Neuronal stem cell (in vitro differentiated cells): ENCODE results near the gene INSM1.

Experiments
- DNase-seq: peaks from one replicate; pipeline ENCODE4 v3.0.0-alpha.2; 2013; ENCODE audit warnings: low spot score
- H2AFZ ChIP-seq: one replicate; pipeline ENCODE4 v1.6.1; 2013; ENCODE audit warnings: mild to moderate bottlenecking, low read length, inconsistent platforms
- H2AK5ac ChIP-seq: 2 replicates; pipeline ENCODE4 v1.6.1; 2013; ENCODE audit warnings: low read depth, mild to moderate bottlenecking, inconsistent platforms, low read length, moderate library complexity, mixed read lengths
- H2BK120ac ChIP-seq: 2 replicates; pipeline ENCODE4 v1.6.1; 2013; ENCODE audit warnings: low read depth, mild to moderate bottlenecking, inconsistent platforms, low read length, moderate library complexity, mixed read lengths
- H2BK12ac ChIP-seq: one replicate; pipeline ENCODE4 v1.6.1; 2013; ENCODE audit warnings: low read length, inconsistent platforms
- H2BK15ac ChIP-seq: 2 replicates; pipeline ENCODE4 v1.6.1; 2013; ENCODE audit warnings: mild to moderate bottlenecking, low read length, inconsistent platforms, mixed read lengths
- H2BK5ac ChIP-seq: one replicate; pipeline ENCODE4 v1.6.1; 2013; ENCODE audit warnings: inconsistent platforms, mild to moderate bottlenecking, low read length, moderate library complexity
- H3K14ac ChIP-seq: one replicate; pipeline ENCODE4 v1.6.1; 2013; ENCODE audit warnings: low read length, inconsistent platforms
- H3K18ac ChIP-seq: 2 replicates; pipeline ENCODE4 v1.6.1; 2013; ENCODE audit warnings: low read length, inconsistent platforms
- H3K23ac ChIP-seq: 2 replicates; pipeline ENCODE4 v1.6.1; 2013; ENCODE audit warnings: low read depth, mild to moderate bottlenecking, mixed read lengths, low read length, inconsistent platforms; ENCODE audit not compliant: poor library complexity
- H3K27ac ChIP-seq: replicated peaks from 3 replicates; pipeline ENCODE4 v1.5.1; 2013; ENCODE audit warnings: low read length, inconsistent platforms
- H3K27me3 ChIP-seq, 3 experiments: 2 replicates each; pipeline ENCODE4 v1.6.1; 2013; ENCODE audit warnings: low read length in 3 of 3, mild to moderate bottlenecking in 2 of 3, inconsistent platforms in 1 of 3, low read depth in 1 of 3, mixed read lengths in 1 of 3, moderate library complexity in 1 of 3; ENCODE audit not compliant: control insufficient read depth in 3 of 3, insufficient read depth in 3 of 3
- H3K36me3 ChIP-seq, 2 donors: replicated peaks in 1 of 2; 2 replicates each; pipeline ENCODE4 v1.6.1; 2013; ENCODE audit warnings: low read length in 2 of 2; ENCODE audit not compliant: control insufficient read depth in 2 of 2, insufficient read depth in 2 of 2
- H3K4ac ChIP-seq: 2 replicates; pipeline ENCODE4 v1.6.1; 2013; ENCODE audit warnings: inconsistent platforms, mild to moderate bottlenecking, low read length, moderate library complexity
- H3K4me1 ChIP-seq, 2 donors: 1 replicate in 1 of 2; 2 replicates in 1 of 2; pipeline ENCODE4 v1.6.1; 2013; ENCODE audit warnings: low read length in 2 of 2, low read depth in 1 of 2; ENCODE audit not compliant: control insufficient read depth in 2 of 2, insufficient read depth in 1 of 2
- H3K4me2 ChIP-seq: one replicate; pipeline ENCODE4 v1.6.1; 2013; ENCODE audit warnings: mild to moderate bottlenecking, low read length, inconsistent platforms; ENCODE audit not compliant: insufficient read depth, poor library complexity, severe bottlenecking
- H3K4me3 ChIP-seq, 2 donors: 2 replicates each; pipeline ENCODE4 v1.5.1; 2013; ENCODE audit warnings: low read length in 2 of 2, mild to moderate bottlenecking in 2 of 2, inconsistent platforms in 1 of 2, moderate library complexity in 1 of 2
- H3K79me1 ChIP-seq: one replicate; pipeline ENCODE4 v1.6.1; 2013; ENCODE audit warnings: low read depth, mild to moderate bottlenecking, inconsistent platforms, low read length, moderate library complexity
- H3K9ac ChIP-seq: one replicate; pipeline ENCODE4 v1.6.1; 2013; ENCODE audit warnings: mild to moderate bottlenecking, low read depth, low read length, inconsistent platforms; ENCODE audit not compliant: poor library complexity
- H3K9me3 ChIP-seq, 2 donors: replicated peaks in 1 of 2; 2 replicates each; pipeline versions ENCODE3 to v1.6.1; 2013; ENCODE audit warnings: low read length in 2 of 2, mild to moderate bottlenecking in 2 of 2, inconsistent platforms in 1 of 2, low read depth in 1 of 2, mixed read lengths in 1 of 2, moderate library complexity in 1 of 2; ENCODE audit not compliant: control insufficient read depth in 2 of 2, insufficient read depth in 1 of 2
- H4K8ac ChIP-seq: one replicate; pipeline ENCODE4 v1.6.1; 2013; ENCODE audit warnings: low read depth, mild to moderate bottlenecking, inconsistent platforms, low read length, moderate library complexity
- H4K91ac ChIP-seq: one replicate; pipeline ENCODE4 v1.6.1; 2013; ENCODE audit warnings: low read length, low read depth, mild to moderate bottlenecking, inconsistent platforms; ENCODE audit not compliant: poor library complexity
- WGBS, 2 donors: extraction: QIAGEN DNeasy Blood & Tissue Kit; methylation state at CpG; one replicate each; pipeline ENCODE4 v1.1.7; 2013; ENCODE audit warnings: missing lambda C conversion rate in 2 of 2, mixed read lengths in 1 of 2; ENCODE audit not compliant: insufficient read length in 2 of 2, insufficient replicate concordance in 1 of 2; ENCODE audit errors: extremely low coverage in 2 of 2; 5-methylcytosine and 5-hydroxymethylcytosine counted together

Gene INSM1

DNA sequence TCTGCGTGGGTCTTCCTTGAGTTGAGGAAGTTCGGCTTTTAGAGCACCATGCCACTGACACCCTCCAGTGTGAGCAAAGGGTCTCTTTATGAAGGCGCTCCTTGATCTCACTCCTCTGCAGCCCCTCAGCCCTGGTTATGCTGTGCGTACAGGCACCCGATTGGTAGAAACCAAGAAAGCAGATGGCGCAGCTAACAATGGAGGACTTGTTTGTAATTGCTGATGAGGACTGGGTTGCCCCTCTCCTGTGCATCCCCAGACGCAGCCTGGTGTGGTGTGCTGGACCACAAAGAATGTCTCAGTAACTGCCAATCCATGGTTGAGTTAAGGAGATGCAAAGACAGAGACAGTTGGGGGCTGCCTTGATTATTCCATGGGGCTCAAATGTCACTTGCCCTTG, 30.2 kb downstream of the INSM1 start:
- no peak overlapping the region for H2AFZ ChIP-seq
- H2BK5ac ChIP-seq: no peak overlapping the region
- H2BK120ac ChIP-seq: no peak overlapping the region
- H3K79me1 ChIP-seq: no peaks in the 10 kb centered on the region
- H2BK15ac ChIP-seq: no peak overlapping the region
- no peak overlapping the region for H3K18ac ChIP-seq
- H3K27ac ChIP-seq: no peak overlapping the region
- no peak overlapping the region for H2AK5ac ChIP-seq
- no peak overlapping the region for H3K9ac ChIP-seq
- no peak overlapping the region for H3K23ac ChIP-seq
- no peak overlapping the region for H3K4me3 ChIP-seq
- H3K14ac ChIP-seq: no peak overlapping the region
- no CpG with 5 or more reads among the region's 7 CpGs for WGBS, 2 donors
- no peaks in the 10 kb centered on the region for H3K9me3 ChIP-seq
- H3K4me2 ChIP-seq: no peak overlapping the region
- H3K36me3 ChIP-seq: no peaks in the 10 kb centered on the region
- DNase-seq: no peak
- H4K91ac ChIP-seq: no peak overlapping the region
- H3K4ac ChIP-seq: no peak overlapping the region
- H3K27me3 ChIP-seq: peaks cover 0 to 27% (median 0%) of the 10 kb centered on the region in 3 experiments
- H3K4me1 ChIP-seq: peaks cover 17 to 21% of the 10 kb centered on the region in 2 donors
- no peak overlapping the region for H2BK12ac ChIP-seq
- H4K8ac ChIP-seq: no peak overlapping the region

DNA sequence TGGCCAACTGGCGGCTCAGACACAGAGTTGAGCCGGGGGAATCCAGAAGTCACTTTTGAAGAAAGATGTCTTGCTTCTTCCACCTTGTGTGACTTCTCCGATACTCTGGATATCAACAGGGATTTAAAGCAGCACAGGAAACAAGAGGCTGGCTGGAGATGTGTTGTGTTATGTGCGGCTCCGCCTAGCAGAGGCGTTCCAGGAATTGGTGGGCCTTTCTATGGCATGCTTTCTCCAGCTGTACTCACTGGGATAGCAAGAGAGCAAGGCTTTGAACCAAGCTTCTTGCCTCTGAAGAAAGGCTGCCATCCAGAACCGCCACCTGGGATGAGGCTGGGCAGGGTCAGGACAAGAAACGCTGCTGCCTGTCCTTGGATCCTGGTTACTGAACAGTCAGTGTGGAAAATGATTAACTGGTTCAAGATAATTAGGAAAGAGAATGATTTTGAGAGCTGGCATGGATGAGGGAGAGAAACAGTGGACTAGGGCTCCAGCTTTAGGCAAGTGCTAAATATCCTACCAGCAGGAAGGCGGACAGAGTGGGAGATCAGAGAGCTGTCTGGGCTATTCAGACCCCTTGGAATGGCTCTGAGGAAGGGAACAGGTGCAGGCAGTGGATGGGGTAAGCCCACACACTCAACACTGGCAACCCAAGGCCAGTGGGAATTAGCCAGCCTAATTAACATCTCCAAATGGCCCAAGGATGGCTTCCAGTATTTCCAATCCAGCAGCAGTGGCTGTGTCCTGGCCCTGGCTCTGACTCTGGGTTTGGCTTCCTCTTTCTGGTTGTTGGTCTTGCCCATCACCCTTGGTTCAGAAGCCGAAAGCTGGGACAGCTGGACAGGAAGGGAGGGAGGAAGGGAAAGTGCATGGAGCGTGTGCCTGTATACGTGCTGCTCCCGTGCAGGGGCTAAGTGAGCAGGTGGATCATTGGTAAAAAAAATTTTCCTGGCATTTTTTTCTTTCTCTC, 31.9 kb downstream of the INSM1 start:
- peaks cover 0 to 24% (median 0%) of the 10 kb centered on the region in 3 experiments for H3K27me3 ChIP-seq
- H3K18ac ChIP-seq: no peak overlapping the region
- no peaks in the 10 kb centered on the region for H3K36me3 ChIP-seq
- H3K14ac ChIP-seq: peak overlapping the region; percentile 42
- peaks cover 17 to 21% of the 10 kb centered on the region in 2 donors for H3K4me1 ChIP-seq
- peak overlapping the region; percentile 14 for H2AK5ac ChIP-seq
- no peaks in the 10 kb centered on the region for H3K9me3 ChIP-seq
- no peak overlapping the region for H3K23ac ChIP-seq
- no peak overlapping the region for H3K4me3 ChIP-seq
- H3K4me2 ChIP-seq: no peak overlapping the region
- no peak overlapping the region for H3K9ac ChIP-seq
- no peak for DNase-seq
- H2AFZ ChIP-seq: no peak overlapping the region
- H4K91ac ChIP-seq: no peak overlapping the region
- no peak overlapping the region for H2BK5ac ChIP-seq
- H2BK120ac ChIP-seq: no peak overlapping the region
- H3K4ac ChIP-seq: no peak overlapping the region
- H3K79me1 ChIP-seq: no peaks in the 10 kb centered on the region
- no peak overlapping the region for H2BK15ac ChIP-seq
- H4K8ac ChIP-seq: no peak overlapping the region
- no peak overlapping the region for H3K27ac ChIP-seq
- H2BK12ac ChIP-seq: no peak overlapping the region
- no CpG with 5 or more reads among the region's 13 CpGs for WGBS, 2 donors

DNA sequence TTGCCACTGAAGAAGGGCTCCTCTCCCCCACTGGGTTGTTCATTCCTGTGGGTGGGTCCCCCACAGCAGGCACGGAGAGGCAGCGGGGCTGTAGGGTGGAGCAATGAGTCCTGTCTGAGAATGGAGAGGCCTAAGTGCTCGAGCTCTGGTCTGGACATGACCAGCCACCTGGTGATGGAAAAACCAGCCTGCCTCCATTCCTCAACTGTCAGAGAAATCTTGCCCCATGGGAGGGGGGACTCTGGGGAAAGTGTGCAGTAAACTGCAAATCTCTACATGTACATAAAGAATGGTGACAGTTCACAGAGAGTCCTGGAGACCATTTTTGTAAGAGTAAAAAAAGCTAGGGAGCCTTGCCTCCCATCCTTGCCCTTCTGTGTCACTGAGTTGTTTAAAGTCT, 34.1 kb downstream of the INSM1 start:
- H3K9me3 ChIP-seq: no peaks in the 10 kb centered on the region
- H3K23ac ChIP-seq: no peak overlapping the region
- H3K9ac ChIP-seq: no peak overlapping the region
- DNase-seq: no peak
- no CpG with 5 or more reads among the region's 3 CpGs for WGBS, 2 donors
- no peak overlapping the region for H4K91ac ChIP-seq
- H3K4me3 ChIP-seq: no peak overlapping the region
- no peak overlapping the region for H2BK15ac ChIP-seq
- no peak overlapping the region for H2AK5ac ChIP-seq
- H3K4me2 ChIP-seq: no peak overlapping the region
- H3K36me3 ChIP-seq: no peaks in the 10 kb centered on the region
- H3K27me3 ChIP-seq: peaks cover 0 to 19% (median 0%) of the 10 kb centered on the region in 3 experiments
- H2BK120ac ChIP-seq: no peak overlapping the region
- peaks cover 0 to 6% of the 10 kb centered on the region in 2 donors for H3K4me1 ChIP-seq
- no peak overlapping the region for H3K18ac ChIP-seq
- no peak overlapping the region for H4K8ac ChIP-seq
- H3K4ac ChIP-seq: no peak overlapping the region
- no peaks in the 10 kb centered on the region for H3K79me1 ChIP-seq
- H3K14ac ChIP-seq: no peak overlapping the region
- H2BK5ac ChIP-seq: no peak overlapping the region
- H2AFZ ChIP-seq: no peak overlapping the region
- no peak overlapping the region for H3K27ac ChIP-seq
- H2BK12ac ChIP-seq: no peak overlapping the region

DNA sequence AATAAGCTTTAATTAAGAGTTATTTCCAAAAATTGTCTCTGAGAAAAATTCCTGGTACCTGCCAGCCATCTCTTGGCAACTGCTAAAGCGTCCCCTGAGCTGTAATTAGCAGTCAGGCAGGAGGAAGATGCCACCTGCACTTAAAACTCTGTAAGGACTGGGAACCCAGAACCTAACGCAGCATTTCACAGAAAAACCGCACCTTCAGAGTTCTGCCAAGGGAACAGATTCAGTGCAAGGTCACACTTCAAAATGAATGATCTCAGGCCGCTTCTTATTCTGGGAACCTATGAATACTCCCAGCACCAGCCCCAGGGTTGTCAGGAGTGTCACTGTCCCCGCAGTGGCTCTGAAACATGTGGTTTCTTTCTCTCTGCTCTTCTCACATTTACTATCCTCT, 36.7 kb downstream of the INSM1 start:
- no peak overlapping the region for H2BK5ac ChIP-seq
- no peak overlapping the region for H3K23ac ChIP-seq
- H3K18ac ChIP-seq: no peak overlapping the region
- no peak overlapping the region for H2BK12ac ChIP-seq
- no peak overlapping the region for H3K4me2 ChIP-seq
- no CpG with 5 or more reads among the region's 5 CpGs for WGBS, 2 donors
- H2AK5ac ChIP-seq: no peak overlapping the region
- H3K27ac ChIP-seq: no peak overlapping the region
- DNase-seq: no peak
- H3K14ac ChIP-seq: no peak overlapping the region
- H3K79me1 ChIP-seq: no peaks in the 10 kb centered on the region
- H3K27me3 ChIP-seq: peaks cover 0 to 2% (median 0%) of the 10 kb centered on the region in 3 experiments
- no peak overlapping the region for H3K4ac ChIP-seq
- peaks cover 6 to 7% of the 10 kb centered on the region in 2 donors for H3K4me1 ChIP-seq
- H4K91ac ChIP-seq: no peak overlapping the region
- H3K4me3 ChIP-seq: no peak overlapping the region
- no peaks in the 10 kb centered on the region for H3K9me3 ChIP-seq
- H2AFZ ChIP-seq: no peak overlapping the region
- no peaks in the 10 kb centered on the region for H3K36me3 ChIP-seq
- H2BK15ac ChIP-seq: no peak overlapping the region
- no peak overlapping the region for H4K8ac ChIP-seq
- no peak overlapping the region for H2BK120ac ChIP-seq
- no peak overlapping the region for H3K9ac ChIP-seq
